ENCODE results near the gene TMEM270.

Gene TMEM270

GRCh38 chr7:73870041-73870492 lies 9.1 kb downstream of the TMEM270 start:
- Histone ChIP-seq H3K36me3 (no peaks in the 10 kb centered on the region), H3K27ac (peak overlapping the region; percentile 3; the same call in 1 of the 2 replicates), H3K4me3 (ENCODE audit: low read depth, low read length) (no peak overlapping the region), H3K9me3 (ENCODE audit: severe bottlenecking) (no peaks in the 10 kb centered on the region), H3K27me3 (ENCODE audit: insufficient read depth, low read depth, severe bottlenecking) (no peaks in the 10 kb centered on the region)
- no peak for DNase-seq
- TF ChIP-seq CTCF (IDR thresholded peaks at IDR 0.05; ENCODE audit: low read depth, low read length) = no peak

GRCh38 chr7:73871163-73872011 lies 10.4 kb downstream of the TMEM270 start:
- no peak for DNase-seq
- H3K9me3 ChIP-seq (ENCODE audit: severe bottlenecking) = no peaks in the 10 kb centered on the region
- no peak for TF ChIP-seq CTCF (IDR thresholded peaks at IDR 0.05; ENCODE audit: low read depth, low read length)
- no peaks in the 10 kb centered on the region for H3K27me3 ChIP-seq (ENCODE audit: insufficient read depth, low read depth, severe bottlenecking)
- H3K4me3 ChIP-seq (ENCODE audit: low read depth, low read length) = no peak overlapping the region
- H3K27ac ChIP-seq = no peak overlapping the region
- H3K36me3 ChIP-seq = no peaks in the 10 kb centered on the region

GRCh38 chr7:73872056-73872908 lies 11.3 kb downstream of the TMEM270 start:
- no peaks in the 10 kb centered on the region for H3K36me3 ChIP-seq
- H3K4me3 ChIP-seq (ENCODE audit: low read depth, low read length) = no peak overlapping the region
- no peaks in the 10 kb centered on the region for H3K27me3 ChIP-seq (ENCODE audit: insufficient read depth, low read depth, severe bottlenecking)
- no peak for DNase-seq
- no peak for TF ChIP-seq CTCF (IDR thresholded peaks at IDR 0.05; ENCODE audit: low read depth, low read length)
- no peaks in the 10 kb centered on the region for H3K9me3 ChIP-seq (ENCODE audit: severe bottlenecking)
- H3K27ac ChIP-seq = no peak overlapping the region

GRCh38 chr7:73876361-73876760 lies 15.4 kb downstream of the TMEM270 start:
- TF ChIP-seq CTCF (IDR thresholded peaks at IDR 0.05; ENCODE audit: low read depth, low read length) = no peak
- Histone ChIP-seq H3K9me3 (ENCODE audit: severe bottlenecking) (no peaks in the 10 kb centered on the region), H3K36me3 (no peaks in the 10 kb centered on the region), H3K27ac (no peak overlapping the region), H3K27me3 (ENCODE audit: insufficient read depth, low read depth, severe bottlenecking) (no peaks in the 10 kb centered on the region), H3K4me3 (ENCODE audit: low read depth, low read length) (no peak overlapping the region)
- no peak for DNase-seq

GRCh38 chr7:73876973-73877372 lies 16.0 kb downstream of the TMEM270 start:
- no peak for TF ChIP-seq CTCF (IDR thresholded peaks at IDR 0.05; ENCODE audit: low read depth, low read length)
- no peak for DNase-seq
- no peaks in the 10 kb centered on the region for H3K9me3 ChIP-seq (ENCODE audit: severe bottlenecking)
- H3K4me3 ChIP-seq (ENCODE audit: low read depth, low read length) = no peak overlapping the region
- no peak overlapping the region for H3K27ac ChIP-seq
- no peaks in the 10 kb centered on the region for H3K27me3 ChIP-seq (ENCODE audit: insufficient read depth, low read depth, severe bottlenecking)
- H3K36me3 ChIP-seq = no peaks in the 10 kb centered on the region
